H9 (cell line): ENCODE data around the gene TRERF1. TPM values are rescaled to one million over a fixed set of nuclear protein-coding genes. Genes with fewer than 3 reads are reported as not detected.

Experiments used
- DNase-seq: peaks from one replicate; pipeline ENCODE4 v3.0.0-alpha.2; 2017
- H2AFZ ChIP-seq: one replicate; pipeline ENCODE4 v1.6.1; 2013; ENCODE audit warnings: mild to moderate bottlenecking, low read length, control low read depth, moderate library complexity
- H2AK5ac ChIP-seq: 2 replicates; pipeline ENCODE4 v1.6.1; 2013; ENCODE audit warnings: low read length, control low read depth, mixed read lengths; ENCODE audit not compliant: insufficient read length
- H2BK120ac ChIP-seq: one replicate; pipeline ENCODE4 v1.6.1; 2013; ENCODE audit warnings: low read depth, mild to moderate bottlenecking, low read length, control low read depth, inconsistent platforms; ENCODE audit not compliant: poor library complexity, severe bottlenecking
- H2BK12ac ChIP-seq: 2 replicates; pipeline ENCODE4 v1.6.1; 2013; ENCODE audit warnings: low read length, control low read depth, mixed read lengths, low read depth; ENCODE audit not compliant: insufficient read length
- H2BK15ac ChIP-seq: 2 replicates; pipeline ENCODE4 v1.6.1; 2013; ENCODE audit warnings: low read depth, low read length, control low read depth
- H2BK20ac ChIP-seq: one replicate; pipeline ENCODE4 v1.6.1; 2013; ENCODE audit warnings: low read depth, mild to moderate bottlenecking, low read length, control low read depth, inconsistent platforms; ENCODE audit not compliant: poor library complexity, severe bottlenecking
- H2BK5ac ChIP-seq: 2 replicates; pipeline ENCODE4 v1.6.1; 2013; ENCODE audit warnings: low read length, control low read depth, mixed read lengths; ENCODE audit not compliant: insufficient read length
- H3K14ac ChIP-seq: 2 replicates; pipeline ENCODE4 v1.6.1; 2013; ENCODE audit warnings: low read length, control low read depth; ENCODE audit not compliant: insufficient read depth
- H3K18ac ChIP-seq: 2 replicates; pipeline ENCODE4 v1.6.1; 2013; ENCODE audit warnings: low read depth, mild to moderate bottlenecking, mixed read lengths, low read length, control low read depth; ENCODE audit not compliant: insufficient read length
- H3K23ac ChIP-seq: 2 replicates; pipeline ENCODE4 v1.6.1; 2013; ENCODE audit warnings: low read length, control low read depth, mixed read lengths, low read depth; ENCODE audit not compliant: insufficient read length
- H3K23me2 ChIP-seq: 2 replicates; pipeline ENCODE4 v1.6.1; 2013; ENCODE audit warnings: low read depth, mild to moderate bottlenecking, mixed read lengths, low read length, control low read depth; ENCODE audit not compliant: insufficient read length, poor library complexity, severe bottlenecking
- H3K27ac ChIP-seq: 2 replicates; pipeline ENCODE4 v1.5.1; 2013; ENCODE audit warnings: low read length, control low read depth, mixed read lengths, low read depth; ENCODE audit not compliant: insufficient read length
- H3K27me3 ChIP-seq: 2 replicates; pipeline ENCODE4 v1.6.1; 2013; ENCODE audit warnings: low read length, control low read depth, inconsistent platforms; ENCODE audit not compliant: insufficient read depth
- H3K4ac ChIP-seq: 2 replicates; pipeline ENCODE4 v1.6.1; 2013; ENCODE audit warnings: low read depth, mild to moderate bottlenecking, control low read depth, inconsistent platforms, low read length, moderate library complexity
- H3K4me1 ChIP-seq: 2 replicates; pipeline ENCODE4 v1.6.1; 2013; ENCODE audit warnings: low read length, control low read depth, inconsistent platforms; ENCODE audit not compliant: insufficient read depth
- H3K4me2 ChIP-seq: 2 replicates; pipeline ENCODE4 v1.6.1; 2013; ENCODE audit warnings: low read length, control low read depth, mixed read lengths; ENCODE audit not compliant: insufficient read length, insufficient read depth
- H3K56ac ChIP-seq: 2 replicates; pipeline ENCODE4 v1.6.1; 2013; ENCODE audit warnings: low read depth, mild to moderate bottlenecking, mixed read lengths, low read length, control low read depth; ENCODE audit not compliant: insufficient read length
- H3K79me1 ChIP-seq: 2 replicates; pipeline ENCODE4 v1.6.1; 2013; ENCODE audit warnings: low read depth, mild to moderate bottlenecking, moderate library complexity, low read length, control low read depth, inconsistent platforms; ENCODE audit not compliant: insufficient read depth, poor library complexity, severe bottlenecking
- H3K79me2 ChIP-seq: 2 replicates; pipeline ENCODE4 v1.6.1; 2013; ENCODE audit warnings: low read length, control low read depth, inconsistent platforms; ENCODE audit not compliant: insufficient read depth
- H3K9ac ChIP-seq: 2 replicates; pipeline ENCODE4 v1.6.1; 2013; ENCODE audit warnings: low read length, control low read depth, mixed read lengths; ENCODE audit not compliant: insufficient read length; ENCODE audit errors: extremely low read depth
- H3K9me3 ChIP-seq: one replicate; pipeline ENCODE4 v1.6.1; 2013; ENCODE audit warnings: low read depth, low read length, inconsistent platforms; ENCODE audit not compliant: control insufficient read depth
- H3T11ph ChIP-seq: one replicate; pipeline ENCODE4 v1.6.1; 2013; ENCODE audit warnings: mild to moderate bottlenecking, low read length, control low read depth, inconsistent platforms
- H4K20me1 ChIP-seq: one replicate; pipeline ENCODE4 v1.6.1; 2013; ENCODE audit not compliant: control insufficient read depth, insufficient read length, insufficient read depth
- H4K5ac ChIP-seq: 2 replicates; pipeline ENCODE4 v1.6.1; 2013; ENCODE audit warnings: low read depth, mild to moderate bottlenecking, mixed read lengths, low read length, control low read depth; ENCODE audit not compliant: insufficient read length
- H4K8ac ChIP-seq: replicated peaks from 2 replicates; pipeline ENCODE4 v1.6.1; 2013; ENCODE audit warnings: low read length, control low read depth, mixed read lengths, low read depth; ENCODE audit not compliant: insufficient read length
- H4K91ac ChIP-seq: 2 replicates; pipeline ENCODE4 v1.6.1; 2013; ENCODE audit warnings: low read depth, mild to moderate bottlenecking, moderate library complexity, mixed read lengths, low read length, control low read depth; ENCODE audit not compliant: insufficient read length
- H3K27ac Mint-ChIP-seq, 3 experiments: 2 replicates in 2 of 3; 3 replicates in 1 of 3; pipeline ENCODE4 v1.8.0; 2020 to 2021; ENCODE audit warnings: mixed read lengths in 3 of 3, mild to moderate bottlenecking in 1 of 3, moderate library complexity in 1 of 3
- H3K27me3 Mint-ChIP-seq: 2 replicates; pipeline ENCODE4 v1.8.0; 2021; ENCODE audit warnings: low read depth, mild to moderate bottlenecking, moderate library complexity, mixed read lengths
- H3K36me3 Mint-ChIP-seq, 3 experiments: 2 replicates in 2 of 3; 3 replicates in 1 of 3; pipeline ENCODE4 v1.8.0; 2020 to 2021; ENCODE audit warnings: low read depth in 3 of 3, mixed read lengths in 3 of 3; ENCODE audit not compliant: insufficient read depth in 1 of 3
- H3K4me1 Mint-ChIP-seq, 2 experiments: 2 replicates each; pipeline ENCODE4 v1.8.0; 2020; ENCODE audit warnings: mixed read lengths in 2 of 2
- H3K4me3 Mint-ChIP-seq, 2 experiments: 2 replicates in 1 of 2; 3 replicates in 1 of 2; pipeline ENCODE4 v1.8.0; 2020 to 2021; ENCODE audit warnings: mild to moderate bottlenecking in 2 of 2, mixed read lengths in 2 of 2, moderate library complexity in 1 of 2
- H3K9me3 Mint-ChIP-seq, 2 experiments: 2 replicates in 1 of 2; 3 replicates in 1 of 2; pipeline ENCODE4 v1.8.0; 2020; ENCODE audit warnings: mild to moderate bottlenecking in 2 of 2, mixed read lengths in 2 of 2, moderate library complexity in 1 of 2
- CTCF ChIP-seq: fragments of 200-600 bp; sonication (generic); conservative IDR thresholded peaks from 3 replicates; pipeline ENCODE4 v1.8.0; 2021; ENCODE audit warnings: antibody characterized with exemption, mild to moderate bottlenecking
- WGBS: extraction: QIAGEN DNeasy Blood & Tissue Kit; methylation state at CpG from one replicate; pipeline ENCODE4 v1.1.7; 2013; ENCODE audit warnings: missing lambda C conversion rate, low lambda C conversion rate, mixed read lengths; ENCODE audit not compliant: insufficient read length; ENCODE audit errors: extremely low coverage; 5-methylcytosine and 5-hydroxymethylcytosine counted together
- total RNA-seq: library from RNA; stranded (reverse); gene quantifications from 2 replicates; pipeline ENCODE4 v1.2.1, GENCODE V29; 2021

TRERF1 gene
- total RNA-seq, 1 experiment from 2014 or later, result 19.7 TPM

GRCh38 chr6:42251500-42251899 lies 200.2 kb downstream of the TRERF1 start:
- Histone ChIP-seq H3K14ac (no peak overlapping the region), H2BK12ac (no peak overlapping the region), H3K9me3 (no peaks in the 10 kb centered on the region), H2BK120ac (no peak overlapping the region), H2AFZ (no peak overlapping the region), H3K4ac (no peak overlapping the region), H2AK5ac (no peak overlapping the region), H3K18ac (no peak overlapping the region), H3T11ph (no peak overlapping the region), H2BK20ac (no peak overlapping the region), H3K23ac (no peak overlapping the region), H3K27ac (no peak overlapping the region), H4K91ac (no peak overlapping the region), H3K79me1 (no peaks in the 10 kb centered on the region), H3K9ac (no peak overlapping the region), H4K5ac (no peak overlapping the region), H2BK5ac (no peak overlapping the region), H3K79me2 (no peaks in the 10 kb centered on the region), H3K23me2 (no peaks in the 10 kb centered on the region), H4K8ac (no peak overlapping the region), H3K27me3 (no peaks in the 10 kb centered on the region), H2BK15ac (no peak overlapping the region), H4K20me1 (no peaks in the 10 kb centered on the region), H3K4me2 (no peak overlapping the region), H3K4me1 (no peaks in the 10 kb centered on the region; the same call in 1 of the 2 replicates), H3K56ac (no peak overlapping the region)
- peaks cover 5 to 23% of the 10 kb centered on the region in 2 experiments for H3K4me1 Mint-ChIP-seq
- H3K9me3 Mint-ChIP-seq, result no peaks in the 10 kb centered on the region
- no CpG with 5 or more reads among the region's 1 CpG for WGBS
- H3K36me3 Mint-ChIP-seq, result peaks cover 46 to 78% (median 78%) of the 10 kb centered on the region in 3 experiments; a peak in 6 of 7 replicates
- no peak overlapping the region for H3K27ac Mint-ChIP-seq
- no peak overlapping the region for H3K4me3 Mint-ChIP-seq
- H3K27me3 Mint-ChIP-seq, result no peaks in the 10 kb centered on the region
- no peak for DNase-seq
- no peak for TF ChIP-seq CTCF
